ENCODE measurements around the gene UBE2E1. TPM values are rescaled to one million over a fixed set of nuclear protein-coding genes. Genes with fewer than 3 reads are reported as not detected.
A peak's percentile ranks its signal among the peaks of the same experiment; 100 is the strongest.
"Not testable (repeated sequence)": the region's sequence is repeated elsewhere in the genome, so short reads cannot be mapped to it uniquely, and the experiment has no call there.

UBE2E1 gene
- total RNA-seq, 1 donor from 2014 or later: 87.8 TPM

GRCh38 chr3:23864931-23865330 is 59.2 kb downstream of the UBE2E1 start:
- no peak for TF ChIP-seq CTCF (IDR thresholded peaks at IDR 0.05)
- no peak for DNase-seq
- Histone ChIP-seq H3K4me1 (peaks cover 48% of the 10 kb centered on the region), H3K9me3 (no peaks in the 10 kb centered on the region), H3K27ac (no peak overlapping the region), H3K36me3 (peaks cover 8% of the 10 kb centered on the region), H3K4me3 (no peak overlapping the region), H3K27me3 (ENCODE audit: low read depth) (no peaks in the 10 kb centered on the region)
- intact Hi-C loops (cut with DNase I): no loop called here
- ATAC-seq: no peak

GRCh38 chr3:23865595-23866396 is 60.0 kb downstream of the UBE2E1 start:
- Histone ChIP-seq H3K27ac (no peak overlapping the region), H3K4me1 (peaks cover 47% of the 10 kb centered on the region), H3K9me3 (no peaks in the 10 kb centered on the region), H3K27me3 (ENCODE audit: low read depth) (no peaks in the 10 kb centered on the region), H3K4me3 (no peak overlapping the region), H3K36me3 (peaks cover 8% of the 10 kb centered on the region)
- TF ChIP-seq CTCF (IDR thresholded peaks at IDR 0.05): no peak
- intact Hi-C loops (cut with DNase I): no loop called here
- ATAC-seq (peak; percentile 70 to 72), DNase-seq (no peak)

- Histone ChIP-seq H3K27me3 (ENCODE audit: low read depth) (no peaks in the 10 kb centered on the region), H3K4me1 (peaks cover 47% of the 10 kb centered on the region), H3K36me3 (no peaks in the 10 kb centered on the region), H3K4me3 (no peak overlapping the region), H3K27ac (no peak overlapping the region), H3K9me3 (no peaks in the 10 kb centered on the region)
- DNase-seq: no peak
- no peak for TF ChIP-seq CTCF (IDR thresholded peaks at IDR 0.05)
- intact Hi-C loops (cut with DNase I): no loop called here
- ATAC-seq: no peak
Observed at GRCh38 chr3:23867400-23867799, 61.6 kb downstream of the UBE2E1 start.

GRCh38 chr3:23867838-23868237 is 62.1 kb downstream of the UBE2E1 start:
- DNase-seq (no peak), ATAC-seq (no peak)
- intact Hi-C loops (cut with DNase I): no loop called here
- H3K9me3 ChIP-seq: no peaks in the 10 kb centered on the region
- H3K4me3 ChIP-seq: no peak overlapping the region
- no peak for TF ChIP-seq CTCF (IDR thresholded peaks at IDR 0.05)
- H3K27ac ChIP-seq: no peak overlapping the region
- peaks cover 44% of the 10 kb centered on the region for H3K4me1 ChIP-seq
- H3K27me3 ChIP-seq (ENCODE audit: low read depth): no peaks in the 10 kb centered on the region
- H3K36me3 ChIP-seq: no peaks in the 10 kb centered on the region

- no peak for TF ChIP-seq CTCF (IDR thresholded peaks at IDR 0.05)
- DNase-seq (no peak), ATAC-seq (no peak)
- no peaks in the 10 kb centered on the region for H3K9me3 ChIP-seq
- intact Hi-C loops (cut with DNase I): no loop called here
- no peak overlapping the region for H3K4me3 ChIP-seq
- H3K27ac ChIP-seq: no peak overlapping the region
- peaks cover 53% of the 10 kb centered on the region for H3K4me1 ChIP-seq
- no peaks in the 10 kb centered on the region for H3K36me3 ChIP-seq
- H3K27me3 ChIP-seq (ENCODE audit: low read depth): no peaks in the 10 kb centered on the region
Observed at GRCh38 chr3:23869977-23870662, 64.4 kb downstream of the UBE2E1 start.

- peaks cover 48% of the 10 kb centered on the region for H3K4me1 ChIP-seq
- H3K36me3 ChIP-seq; H3K9me3 ChIP-seq; ATAC-seq; H3K27ac ChIP-seq; DNase-seq; intact Hi-C loops (cut with DNase I); H3K4me3 ChIP-seq; H3K27me3 ChIP-seq (ENCODE audit: low read depth): not testable (repeated sequence)
Observed at GRCh38 chr3:23870663-23871043, 64.9 kb downstream of the UBE2E1 start.

- DNase-seq; ATAC-seq; H3K27me3 ChIP-seq (ENCODE audit: low read depth); H3K36me3 ChIP-seq; H3K4me3 ChIP-seq; intact Hi-C loops (cut with DNase I); H3K27ac ChIP-seq; H3K9me3 ChIP-seq: not testable (repeated sequence)
- peaks cover 43% of the 10 kb centered on the region for H3K4me1 ChIP-seq
Observed at GRCh38 chr3:23871361-23871760, 65.6 kb downstream of the UBE2E1 start.
